OCI-LY1 (cell line): ENCODE data around the gene ZNF76.

Experiments used
- H2AFZ ChIP-seq: fragments of 200-600 bp; sonication (generic), shearing (Covaris generic); 2 replicates; pipeline ENCODE4 v1.6.0; 2014; ENCODE audit warnings: antibody characterized with exemption, mild to moderate bottlenecking, low read length
- H3F3A ChIP-seq: fragments of 200-600 bp; sonication (generic), shearing (Covaris generic); 2 replicates; pipeline ENCODE4 v1.6.0; 2014; ENCODE audit warnings: mild to moderate bottlenecking, antibody characterized with exemption, low read length, moderate library complexity; ENCODE audit not compliant: insufficient read depth
- H3K27ac ChIP-seq: fragments of 200-600 bp; sonication (generic); 2 replicates; pipeline ENCODE4 v1.5.1; 2014; ENCODE audit warnings: low read length, mixed run types, mild to moderate bottlenecking, low read depth; ENCODE audit not compliant: poor library complexity, severe bottlenecking
- H3K27me3 ChIP-seq: fragments of 200-600 bp; sonication (generic); 2 replicates; pipeline ENCODE4 v1.6.0; 2014; ENCODE audit warnings: antibody characterized with exemption, mild to moderate bottlenecking, low read length, moderate library complexity; ENCODE audit not compliant: insufficient read depth
- H3K36me3 ChIP-seq: fragments of 200-600 bp; sonication (generic); 2 replicates; pipeline ENCODE4 v1.6.1; 2014; ENCODE audit warnings: mild to moderate bottlenecking, antibody characterized with exemption, low read length, moderate library complexity, mixed read lengths; ENCODE audit not compliant: insufficient read depth
- H3K4me1 ChIP-seq: fragments of 200-600 bp; sonication (generic); 2 replicates; pipeline ENCODE4 v1.5.1; 2014; ENCODE audit warnings: mild to moderate bottlenecking, low read length, moderate library complexity; ENCODE audit not compliant: insufficient read depth, severe bottlenecking
- H3K4me2 ChIP-seq: fragments of 200-600 bp; sonication (generic), shearing (Covaris generic); 2 replicates; pipeline ENCODE4 v1.6.1; 2014; ENCODE audit warnings: low read length
- H3K4me3 ChIP-seq: fragments of 200-600 bp; sonication (generic); 2 replicates; pipeline ENCODE4 v1.5.1; 2014; ENCODE audit warnings: low read length, low read depth, mild to moderate bottlenecking, mixed read lengths; ENCODE audit not compliant: poor library complexity, severe bottlenecking
- H3K79me2 ChIP-seq: fragments of 200-600 bp; shearing (Covaris generic); 2 replicates; pipeline ENCODE4 v1.6.1; 2016; ENCODE audit warnings: mixed run types, low read length, mixed read lengths; ENCODE audit not compliant: insufficient read depth
- H3K9ac ChIP-seq: fragments of 200-600 bp; sonication (generic), shearing (Covaris generic); 2 replicates; pipeline ENCODE4 v1.6.1; 2014; ENCODE audit warnings: mild to moderate bottlenecking, low read length, mixed read lengths
- H3K9me2 ChIP-seq: fragments of 200-600 bp; sonication (generic), shearing (Covaris generic); 2 replicates; pipeline ENCODE4 v1.6.1; 2014; ENCODE audit warnings: low read depth, mild to moderate bottlenecking, low read length, mixed read lengths
- H3K9me3 ChIP-seq: fragments of 200-600 bp; shearing (Covaris generic); 2 replicates; pipeline ENCODE4 v1.6.1; 2014; ENCODE audit warnings: low read length, mixed read lengths
- H4K20me1 ChIP-seq: fragments of 200-600 bp; sonication (generic), shearing (Covaris generic); 2 replicates; pipeline ENCODE4 v1.6.0; 2016; ENCODE audit warnings: mild to moderate bottlenecking, low read length; ENCODE audit not compliant: insufficient read depth
- EZH2 ChIP-seq: fragments of 200-600 bp; sonication (generic), shearing (Covaris generic); IDR thresholded peaks from 2 replicates; pipeline ENCODE4 v1.8.0; 2017; ENCODE audit warnings: borderline replicate concordance, mixed run types, mild to moderate bottlenecking, antibody characterized with exemption, low read length, moderate library complexity, mixed read lengths
- TF ChIP-seq, protein P1 (sequence below): fragments of 200-600 bp; sonication (generic), shearing (Covaris generic); IDR thresholded peaks from 2 replicates; pipeline ENCODE4 v1.5.1; 2017; ENCODE audit warnings: mild to moderate bottlenecking, antibody characterized with exemption, low read length, moderate library complexity, mixed read lengths

The ZNF76 gene

DNA sequence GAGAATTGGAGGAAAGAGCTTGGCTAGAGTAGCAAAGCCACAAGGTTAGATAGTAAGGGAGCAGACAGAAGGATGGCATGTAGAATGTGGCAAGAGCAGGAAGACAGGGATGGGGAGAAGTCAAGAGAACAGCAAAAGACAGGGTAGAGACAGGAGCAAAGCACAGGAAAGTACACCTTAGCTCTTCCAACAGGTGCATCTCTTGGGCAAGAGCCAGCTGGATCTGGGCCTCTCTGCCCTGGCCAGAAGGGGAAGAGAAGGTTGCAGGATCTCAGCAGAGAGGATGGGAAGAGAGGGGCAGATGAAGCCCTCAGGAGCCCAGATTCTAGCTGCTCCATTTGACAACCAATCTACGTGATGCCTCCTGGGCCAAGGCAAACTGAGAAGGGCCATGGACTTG is 29.0 kb upstream of the ZNF76 start:
- no peak overlapping the region for H3K9ac ChIP-seq
- H3K9me3 ChIP-seq: no peaks in the 10 kb centered on the region; the same call in 1 of the 2 replicates
- no peaks in the 10 kb centered on the region for H3K9me2 ChIP-seq
- no peaks in the 10 kb centered on the region for H3K4me1 ChIP-seq
- no peaks in the 10 kb centered on the region for H3K36me3 ChIP-seq
- no peak overlapping the region for H3K4me3 ChIP-seq
- no peak overlapping the region for H3K4me2 ChIP-seq
- H2AFZ ChIP-seq: no peak overlapping the region
- no peaks in the 10 kb centered on the region for H3K79me2 ChIP-seq
- H3K27ac ChIP-seq: no peak overlapping the region
- no peak for TF ChIP-seq EZH2
- TF ChIP-seq, protein P1, sequence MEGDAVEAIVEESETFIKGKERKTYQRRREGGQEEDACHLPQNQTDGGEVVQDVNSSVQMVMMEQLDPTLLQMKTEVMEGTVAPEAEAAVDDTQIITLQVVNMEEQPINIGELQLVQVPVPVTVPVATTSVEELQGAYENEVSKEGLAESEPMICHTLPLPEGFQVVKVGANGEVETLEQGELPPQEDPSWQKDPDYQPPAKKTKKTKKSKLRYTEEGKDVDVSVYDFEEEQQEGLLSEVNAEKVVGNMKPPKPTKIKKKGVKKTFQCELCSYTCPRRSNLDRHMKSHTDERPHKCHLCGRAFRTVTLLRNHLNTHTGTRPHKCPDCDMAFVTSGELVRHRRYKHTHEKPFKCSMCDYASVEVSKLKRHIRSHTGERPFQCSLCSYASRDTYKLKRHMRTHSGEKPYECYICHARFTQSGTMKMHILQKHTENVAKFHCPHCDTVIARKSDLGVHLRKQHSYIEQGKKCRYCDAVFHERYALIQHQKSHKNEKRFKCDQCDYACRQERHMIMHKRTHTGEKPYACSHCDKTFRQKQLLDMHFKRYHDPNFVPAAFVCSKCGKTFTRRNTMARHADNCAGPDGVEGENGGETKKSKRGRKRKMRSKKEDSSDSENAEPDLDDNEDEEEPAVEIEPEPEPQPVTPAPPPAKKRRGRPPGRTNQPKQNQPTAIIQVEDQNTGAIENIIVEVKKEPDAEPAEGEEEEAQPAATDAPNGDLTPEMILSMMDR: no peak
- no peaks in the 10 kb centered on the region for H4K20me1 ChIP-seq
- no peaks in the 10 kb centered on the region; the same call in 1 of the 2 replicates for H3K27me3 ChIP-seq
- no peaks in the 10 kb centered on the region for H3F3A ChIP-seq

DNA sequence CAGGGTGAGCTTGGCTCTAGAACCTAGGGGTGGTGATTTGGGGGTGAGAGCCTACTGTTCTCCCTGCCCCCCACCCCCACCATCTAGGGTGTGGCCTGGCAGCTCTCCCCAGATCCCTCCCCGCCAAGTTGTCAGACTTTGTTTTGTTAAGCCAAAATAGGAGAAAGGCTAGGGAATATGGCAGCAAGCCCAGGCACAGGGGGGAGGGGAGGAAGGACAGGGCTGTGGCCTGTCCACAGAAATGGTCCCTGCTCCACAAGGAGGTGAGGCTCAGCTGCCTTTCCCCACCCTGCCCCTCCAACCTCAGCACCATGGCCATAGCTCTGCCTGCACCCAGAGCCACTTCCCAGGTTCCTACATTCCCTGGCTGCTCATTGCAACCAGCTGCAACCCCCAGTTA is 28.6 kb upstream of the ZNF76 start:
- no peaks in the 10 kb centered on the region for H4K20me1 ChIP-seq
- H3K9me2 ChIP-seq: no peaks in the 10 kb centered on the region
- H3K9ac ChIP-seq: no peak overlapping the region
- H3K4me1 ChIP-seq: no peaks in the 10 kb centered on the region
- H3K4me3 ChIP-seq: no peak overlapping the region
- no peak overlapping the region for H3K4me2 ChIP-seq
- H3K27me3 ChIP-seq: no peaks in the 10 kb centered on the region; the same call in 1 of the 2 replicates
- no peaks in the 10 kb centered on the region; the same call in 1 of the 2 replicates for H3K9me3 ChIP-seq
- TF ChIP-seq EZH2: no peak
- TF ChIP-seq, protein P1: no peak
- no peaks in the 10 kb centered on the region for H3K36me3 ChIP-seq
- H3K27ac ChIP-seq: no peak overlapping the region
- no peaks in the 10 kb centered on the region for H3K79me2 ChIP-seq
- no peak overlapping the region for H2AFZ ChIP-seq
- no peaks in the 10 kb centered on the region for H3F3A ChIP-seq

DNA sequence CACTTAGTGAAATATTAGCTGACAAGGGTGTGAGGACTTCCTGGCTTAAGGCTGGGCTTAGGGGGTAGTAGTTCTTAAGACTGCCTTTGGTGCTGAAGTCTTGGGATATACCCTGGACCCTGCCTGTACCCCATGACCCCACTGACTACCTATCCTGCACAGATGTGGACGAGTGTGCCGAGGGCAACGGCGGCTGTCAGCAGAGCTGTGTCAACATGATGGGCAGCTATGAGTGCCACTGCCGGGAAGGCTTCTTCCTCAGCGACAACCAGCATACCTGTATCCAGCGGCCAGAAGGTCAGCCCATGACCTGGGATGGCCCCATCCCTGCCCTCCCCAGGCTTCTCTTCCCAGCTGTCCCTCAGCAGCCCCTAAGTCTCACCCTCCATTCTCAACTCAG is 28.0 kb upstream of the ZNF76 start:
- no peaks in the 10 kb centered on the region for H3F3A ChIP-seq
- H2AFZ ChIP-seq: no peak overlapping the region
- no peak overlapping the region for H3K4me3 ChIP-seq
- no peak for TF ChIP-seq EZH2
- TF ChIP-seq, protein P1: no peak
- H3K9ac ChIP-seq: no peak overlapping the region
- no peaks in the 10 kb centered on the region for H4K20me1 ChIP-seq
- H3K36me3 ChIP-seq: no peaks in the 10 kb centered on the region
- no peaks in the 10 kb centered on the region for H3K4me1 ChIP-seq
- no peaks in the 10 kb centered on the region for H3K79me2 ChIP-seq
- no peaks in the 10 kb centered on the region; the same call in 1 of the 2 replicates for H3K27me3 ChIP-seq
- H3K4me2 ChIP-seq: no peak overlapping the region
- no peaks in the 10 kb centered on the region; the same call in 1 of the 2 replicates for H3K9me3 ChIP-seq
- H3K9me2 ChIP-seq: no peaks in the 10 kb centered on the region
- no peak overlapping the region for H3K27ac ChIP-seq
